ENCODE results near the gene GYG1. TPM values are rescaled to one million over a fixed set of nuclear protein-coding genes. Genes with fewer than 3 reads are reported as not detected.

The GYG1 gene
- total RNA-seq, 2 experiments from 2014 or later = 32.8 to 34.6 TPM

GRCh38 chr3:149055575-149055974 lies 64.2 kb downstream of the GYG1 start:
- CTCF ChIA-PET = interaction anchor here (0.5 kb wide), 1 partner anchor 40 kb away, joined by 3 read pairs; no protein-coding TSS in a partner anchor
- POLR2A ChIA-PET = interaction anchor here (0.6 kb wide), 1 partner anchor 1354 kb away, joined by 3 read pairs; no protein-coding TSS in a partner anchor

- ChIA-PET POLR2A (no interaction called here), CTCF (no interaction called here)
Measured at GRCh38 chr3:149058198-149058597, 66.9 kb downstream of the GYG1 start.

DNA sequence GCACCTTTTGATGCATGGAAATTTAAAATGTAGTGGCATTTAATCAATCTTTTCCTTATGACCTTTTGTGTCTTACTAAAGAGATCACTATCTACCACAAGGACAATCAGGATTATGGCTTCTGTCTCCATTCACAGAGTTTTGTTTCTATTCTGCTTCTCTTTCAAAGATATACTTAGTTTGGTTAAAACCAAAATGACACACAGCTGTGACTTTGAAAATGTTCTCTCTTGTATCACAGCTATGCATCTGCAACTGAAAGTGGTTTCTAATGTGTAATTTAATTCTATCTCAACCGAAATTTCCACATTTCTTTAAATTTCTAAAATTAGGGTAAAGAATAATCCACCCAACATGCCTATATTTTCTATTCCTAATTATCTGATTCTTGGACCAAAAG lies 67.3 kb downstream of the GYG1 start:
- POLR2A ChIA-PET = no interaction called here
- CTCF ChIA-PET = no interaction called here

GRCh38 chr3:149061776-149062175 lies 70.4 kb downstream of the GYG1 start:
- CTCF ChIA-PET = no interaction called here
- POLR2A ChIA-PET = no interaction called here

GRCh38 chr3:149067883-149068282 lies 76.5 kb downstream of the GYG1 start:
- CTCF ChIA-PET = no interaction called here

More at GRCh38 chr3:149067883-149068282, 76.5 kb downstream of the GYG1 start:
- POLR2A ChIA-PET = no interaction called here

Other genes starting within 250 kb of the GYG1 start
- not detected for gene CPB1, start 163.7 kb upstream of the GYG1 start, total RNA-seq
- gene CPA3, start 126.2 kb upstream of the GYG1 start, total RNA-seq = not detected
- gene HLTF, start 95.0 kb downstream of the GYG1 start, total RNA-seq = 10 to 100 TPM; 22.3 to 22.7 TPM
- 10 to 100 TPM; 17.9 to 19.1 TPM for gene HPS3, start 138.1 kb downstream of the GYG1 start, total RNA-seq
- gene CP, start 230.3 kb downstream of the GYG1 start, total RNA-seq = not detected

All from activated CD8-positive, alpha-beta memory T cell treated with anti-CD3 and anti-CD28 coated beads for 36 hours (primary cell).